HG02623 (cell line): Measurements from ENCODE around the gene RBM14.
"Not testable (repeated sequence)": the region's sequence is repeated elsewhere in the genome, so short reads cannot be mapped to it uniquely, and the experiment has no call there.

Experiments
- ATAC-seq: cut with Tn5 transposase; IDR thresholded peaks from one replicate; pipeline ENCODE4 v1.9.1; 2021; ENCODE audit warnings: moderate library complexity; ENCODE audit not compliant: unreplicated experiment

RBM14 gene

DNA sequence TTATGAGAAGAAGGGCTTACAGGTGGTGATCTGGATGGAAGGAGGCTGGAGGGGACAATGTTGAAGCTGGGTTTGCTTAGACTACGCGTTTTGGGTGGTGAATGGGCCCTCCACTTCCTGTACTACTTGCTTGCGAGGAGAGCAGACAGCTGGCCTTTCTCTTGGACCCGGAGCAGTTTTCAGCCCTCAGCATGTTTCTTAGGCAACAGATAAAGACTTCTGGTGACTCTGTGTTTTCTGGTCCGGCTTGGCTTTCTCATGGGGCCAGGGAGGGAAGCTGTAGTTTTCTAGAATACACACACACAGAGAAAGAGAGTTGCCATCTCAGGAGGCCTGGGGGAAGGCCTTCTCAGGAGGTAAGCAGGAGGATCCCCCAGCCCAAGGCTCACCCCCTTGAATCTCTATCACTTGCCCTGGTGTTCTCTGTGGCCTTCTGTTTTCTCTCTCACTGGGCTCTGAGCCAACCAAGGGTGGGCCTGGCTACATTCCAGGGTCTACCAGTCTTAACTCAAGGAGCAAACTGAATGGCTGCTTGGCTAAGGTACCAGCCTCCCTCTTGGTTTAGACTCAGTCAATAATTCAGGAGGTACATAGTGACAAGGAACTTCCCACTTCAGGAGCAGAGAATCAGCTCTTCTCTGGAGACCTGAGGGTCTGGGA, 21.1 kb upstream of the RBM14 start:
- no peak for ATAC-seq

GRCh38 chr11:66598993-66599392, 17.4 kb upstream of the RBM14 start:
- ATAC-seq: no peak

DNA sequence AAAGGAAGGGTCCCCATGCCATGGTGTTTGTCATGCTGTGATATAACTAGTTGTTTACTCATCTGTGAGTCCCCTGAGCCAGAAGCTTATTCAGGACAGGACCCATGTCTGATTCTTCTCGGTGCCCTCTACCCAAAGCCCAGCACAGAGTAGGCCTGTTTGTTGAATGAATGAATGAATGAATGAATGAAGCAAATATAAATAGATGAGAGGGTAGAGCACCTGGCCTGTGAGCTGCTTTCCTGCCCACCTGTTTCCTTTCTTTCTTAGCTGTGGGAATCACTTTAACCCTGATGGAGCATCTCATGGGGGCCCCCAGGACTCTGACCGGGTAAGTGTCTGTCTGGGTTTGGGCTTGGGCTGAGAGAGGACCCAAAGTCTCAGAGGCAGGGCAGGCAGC, 16.2 kb upstream of the RBM14 start:
- no peak for ATAC-seq

GRCh38 chr11:66600631-66601233, 15.7 kb upstream of the RBM14 start:
- ATAC-seq: no peak

DNA sequence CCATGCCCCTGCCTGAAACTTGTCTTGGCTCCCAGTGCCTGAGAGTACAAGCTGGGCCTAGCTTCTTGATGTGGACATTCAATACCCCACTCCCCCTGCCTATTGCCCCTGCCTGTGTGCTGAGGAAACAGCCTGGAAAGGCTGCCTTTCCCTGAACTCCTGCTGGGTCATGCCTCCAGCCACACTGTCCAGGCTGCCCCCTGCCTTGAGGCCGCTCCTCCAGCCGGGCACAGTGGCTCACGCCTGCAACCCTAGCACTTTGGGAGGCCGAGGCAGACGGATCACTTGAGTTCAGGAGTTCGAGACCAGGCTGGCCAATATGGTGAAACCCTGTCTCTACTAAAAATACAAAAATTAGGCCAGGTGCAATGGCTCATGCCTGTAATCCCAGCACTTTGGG, 13.4 kb upstream of the RBM14 start:
- ATAC-seq: no peak

DNA sequence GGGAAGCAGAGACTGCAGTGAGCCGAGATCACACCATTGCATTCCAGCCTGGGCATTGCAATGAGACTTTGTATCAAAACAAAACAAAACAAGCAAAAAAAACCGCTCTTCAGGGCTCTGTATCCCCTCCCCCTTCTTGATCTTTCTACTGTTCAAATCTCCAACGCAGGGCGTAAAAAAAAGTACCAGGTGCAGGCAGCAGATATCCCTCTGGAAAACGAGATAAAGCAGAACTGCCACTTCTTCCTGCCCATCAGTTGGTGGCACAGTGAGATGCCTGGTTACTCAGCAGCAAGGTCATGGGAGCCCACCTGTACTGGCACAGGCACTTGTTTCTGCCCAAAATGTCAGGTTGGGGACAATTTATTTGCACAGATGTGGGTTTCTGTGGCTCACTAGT, 12.3 kb upstream of the RBM14 start:
- no peak for ATAC-seq

DNA sequence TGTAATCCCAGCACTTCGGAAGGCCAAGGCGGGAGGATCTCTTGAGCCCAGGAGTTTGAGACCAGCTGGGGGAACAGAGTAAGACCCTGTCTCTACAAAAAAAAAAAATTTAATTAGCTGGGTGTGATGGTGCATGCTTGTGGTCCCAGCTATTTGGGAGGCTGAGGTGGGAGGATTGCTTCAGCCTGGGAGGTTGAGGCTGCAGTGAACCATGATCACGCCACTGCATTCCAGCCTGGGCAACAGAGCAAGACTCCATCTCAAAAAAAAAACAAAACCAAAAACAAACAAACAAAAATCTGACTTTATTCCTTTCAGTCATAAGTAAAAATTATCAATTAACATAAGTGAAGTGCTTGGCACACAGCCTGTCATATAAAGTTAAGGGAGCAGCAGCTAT, 9.8 kb upstream of the RBM14 start:
- ATAC-seq: not testable (repeated sequence)

DNA sequence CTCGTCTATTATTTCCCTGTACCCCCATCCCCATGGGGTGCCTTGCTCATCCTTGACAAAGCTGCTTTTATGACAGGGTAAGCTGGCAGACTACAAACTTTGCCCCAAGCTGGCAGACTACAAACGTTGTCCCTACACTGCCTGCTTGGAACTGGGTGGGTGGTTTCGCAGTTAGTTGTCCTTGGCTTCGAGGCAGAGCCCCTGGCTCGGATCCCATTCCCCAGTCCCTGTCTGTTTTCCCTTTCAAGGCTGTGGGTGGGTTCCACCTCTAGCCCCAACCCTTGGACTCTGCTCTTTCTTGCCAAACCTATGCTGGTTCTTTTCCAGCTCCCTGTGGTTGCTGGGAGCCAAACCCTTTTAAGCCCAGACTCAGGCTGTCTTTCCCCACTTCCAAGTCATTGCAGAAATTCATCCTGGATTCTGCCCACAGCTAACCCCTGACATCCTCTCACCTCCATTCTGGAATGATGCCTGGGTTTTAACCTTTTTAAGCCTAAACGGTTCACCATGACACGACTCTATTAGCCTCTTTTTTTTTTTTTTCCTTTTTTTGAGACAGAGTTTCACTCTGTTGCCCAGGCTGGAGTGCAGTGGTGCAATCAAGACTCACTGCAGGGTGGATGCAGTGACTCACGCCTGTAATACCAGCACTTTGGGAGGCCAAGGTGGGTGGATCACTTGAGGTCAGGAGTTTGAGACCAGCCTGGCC, 9.2 kb upstream of the RBM14 start:
- ATAC-seq: no peak

DNA sequence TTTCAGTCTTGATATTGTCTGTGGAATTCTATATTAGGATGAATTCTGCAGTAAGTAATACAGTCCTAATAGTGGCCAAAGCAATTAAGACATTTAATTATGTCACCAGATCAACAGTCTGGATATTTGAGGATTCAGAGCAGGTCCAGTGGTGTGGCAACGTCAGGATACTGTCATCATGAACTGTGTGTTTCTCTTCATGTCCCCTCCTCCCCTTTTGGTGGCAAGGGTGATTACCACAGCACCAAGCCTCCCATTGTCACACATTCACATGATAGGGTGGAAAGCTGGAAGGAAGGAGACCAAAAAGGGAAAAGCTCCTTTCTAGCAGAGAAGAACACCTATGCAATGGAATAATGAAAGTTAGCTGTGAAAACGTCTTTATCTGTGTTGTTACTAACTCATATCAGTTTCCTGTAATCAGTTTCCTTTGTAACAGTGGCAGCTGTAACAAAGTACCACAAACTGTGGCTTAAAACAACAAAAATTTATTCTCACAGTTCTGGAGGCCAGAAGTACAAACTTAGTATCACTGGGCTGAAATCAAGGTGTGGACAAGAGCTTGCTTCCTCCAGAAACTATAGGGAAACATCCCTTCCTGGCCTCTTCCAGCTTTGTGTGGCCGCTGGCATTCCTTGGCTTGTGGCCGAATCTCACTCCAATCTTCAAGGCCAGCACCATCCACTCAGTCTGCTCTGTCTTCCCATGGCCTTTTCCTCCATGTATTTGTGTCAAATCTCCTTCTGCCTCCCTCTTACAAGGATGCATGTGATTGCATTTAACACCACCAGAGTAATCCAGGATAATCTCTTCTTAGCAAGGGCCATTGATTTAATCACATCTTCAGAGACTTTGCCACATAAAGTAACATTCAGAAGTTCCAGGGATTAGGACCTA, 6.5 kb upstream of the RBM14 start:
- ATAC-seq: no peak

GRCh38 chr11:66612458-66612857, 4.0 kb upstream of the RBM14 start:
- ATAC-seq: no peak

- no peak for ATAC-seq
These were observed 2.4 kb upstream of the RBM14 start for GRCh38 chr11:66614073-66614472.

GRCh38 chr11:66617155-66617834, 865 bp downstream of the RBM14 start:
- ATAC-seq: peak; percentile 7

- ATAC-seq: no peak
These were observed 2.7 kb downstream of the RBM14 start for GRCh38 chr11:66619080-66619554.

DNA sequence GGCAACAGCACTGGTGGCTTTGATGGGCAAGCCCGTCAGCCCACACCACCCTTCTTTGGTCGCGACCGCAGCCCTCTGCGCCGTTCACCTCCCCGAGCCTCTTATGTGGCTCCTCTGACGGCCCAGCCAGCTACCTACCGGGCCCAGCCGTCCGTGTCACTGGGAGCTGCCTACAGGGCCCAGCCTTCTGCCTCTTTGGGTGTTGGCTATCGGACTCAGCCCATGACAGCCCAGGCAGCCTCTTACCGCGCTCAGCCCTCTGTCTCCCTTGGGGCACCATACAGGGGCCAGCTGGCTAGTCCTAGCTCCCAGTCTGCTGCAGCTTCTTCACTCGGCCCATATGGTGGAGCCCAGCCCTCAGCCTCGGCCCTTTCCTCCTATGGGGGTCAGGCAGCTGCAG, 8.0 kb downstream of the RBM14 start:
- no peak for ATAC-seq

- no peak for ATAC-seq
These were observed 8.8 kb downstream of the RBM14 start for GRCh38 chr11:66625041-66625751.

DNA sequence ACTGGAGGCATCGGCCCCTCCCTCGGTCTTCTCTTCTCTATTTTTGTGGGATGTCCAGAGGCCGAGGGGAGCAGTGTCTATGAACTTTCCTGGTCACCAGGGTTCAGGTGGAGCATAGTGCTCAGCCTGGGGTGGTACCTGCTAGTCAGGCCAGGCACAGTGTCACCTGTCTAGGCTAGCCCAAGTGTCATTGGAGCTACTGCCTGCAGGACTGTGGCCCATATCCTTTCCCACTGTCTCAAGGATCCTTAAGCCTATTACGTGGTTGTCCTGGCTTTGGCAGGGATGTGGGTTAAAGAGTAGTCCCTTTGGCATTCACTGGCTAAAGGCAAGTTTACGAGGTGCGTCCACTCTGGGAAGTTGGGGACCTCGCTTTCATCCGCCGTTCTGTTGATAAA, 9.3 kb downstream of the RBM14 start:
- no peak for ATAC-seq

- ATAC-seq: no peak
These were observed 10.0 kb downstream of the RBM14 start for GRCh38 chr11:66626382-66626781.

DNA sequence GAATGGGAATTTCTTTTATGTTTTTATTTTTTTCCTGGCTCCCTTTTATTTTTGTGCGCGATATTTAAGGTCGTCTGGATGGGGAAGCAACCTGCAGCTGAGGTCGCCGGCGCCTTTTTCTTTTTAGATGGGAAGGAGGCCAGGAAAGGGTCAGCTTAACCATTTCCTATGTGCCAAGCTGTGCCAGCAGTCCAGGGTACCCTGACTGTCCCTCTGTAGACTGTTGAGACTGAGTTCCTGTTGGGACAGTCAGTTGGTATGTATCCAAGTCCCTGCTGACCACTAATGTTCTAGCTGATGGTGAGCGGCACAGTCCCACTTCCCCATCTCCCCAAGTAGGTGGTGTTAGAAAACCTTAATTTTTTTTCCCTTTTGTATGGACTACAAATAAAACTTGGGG, 10.5 kb downstream of the RBM14 start:
- ATAC-seq: no peak

GRCh38 chr11:66628061-66628603, 11.7 kb downstream of the RBM14 start:
- no peak for ATAC-seq

DNA sequence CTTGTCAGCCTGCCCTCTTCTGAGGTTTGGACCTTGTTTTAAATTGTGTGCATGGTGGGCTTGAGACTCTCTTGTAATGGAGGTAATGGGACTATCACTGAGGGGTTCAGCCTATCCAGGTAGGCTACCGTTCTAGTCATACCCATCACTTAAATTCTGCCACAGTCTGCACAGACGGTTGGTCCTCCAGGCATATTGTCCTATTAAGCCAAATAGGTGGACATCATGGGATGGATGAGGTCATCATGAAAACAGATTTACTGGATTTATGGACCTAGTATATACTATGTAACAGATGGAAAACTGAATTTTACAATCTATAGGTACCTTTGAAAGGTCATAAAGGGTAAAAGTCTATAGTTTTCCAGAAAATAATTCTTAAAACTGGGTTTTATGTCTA, 12.9 kb downstream of the RBM14 start:
- ATAC-seq: no peak
